ENCODE measurements around the gene COX19. TPM values are rescaled to one million over a fixed set of nuclear protein-coding genes. Genes with fewer than 3 reads are reported as not detected.

The COX19 gene
- total RNA-seq, 1 donor from 2014 or later: 22.0 TPM

DNA sequence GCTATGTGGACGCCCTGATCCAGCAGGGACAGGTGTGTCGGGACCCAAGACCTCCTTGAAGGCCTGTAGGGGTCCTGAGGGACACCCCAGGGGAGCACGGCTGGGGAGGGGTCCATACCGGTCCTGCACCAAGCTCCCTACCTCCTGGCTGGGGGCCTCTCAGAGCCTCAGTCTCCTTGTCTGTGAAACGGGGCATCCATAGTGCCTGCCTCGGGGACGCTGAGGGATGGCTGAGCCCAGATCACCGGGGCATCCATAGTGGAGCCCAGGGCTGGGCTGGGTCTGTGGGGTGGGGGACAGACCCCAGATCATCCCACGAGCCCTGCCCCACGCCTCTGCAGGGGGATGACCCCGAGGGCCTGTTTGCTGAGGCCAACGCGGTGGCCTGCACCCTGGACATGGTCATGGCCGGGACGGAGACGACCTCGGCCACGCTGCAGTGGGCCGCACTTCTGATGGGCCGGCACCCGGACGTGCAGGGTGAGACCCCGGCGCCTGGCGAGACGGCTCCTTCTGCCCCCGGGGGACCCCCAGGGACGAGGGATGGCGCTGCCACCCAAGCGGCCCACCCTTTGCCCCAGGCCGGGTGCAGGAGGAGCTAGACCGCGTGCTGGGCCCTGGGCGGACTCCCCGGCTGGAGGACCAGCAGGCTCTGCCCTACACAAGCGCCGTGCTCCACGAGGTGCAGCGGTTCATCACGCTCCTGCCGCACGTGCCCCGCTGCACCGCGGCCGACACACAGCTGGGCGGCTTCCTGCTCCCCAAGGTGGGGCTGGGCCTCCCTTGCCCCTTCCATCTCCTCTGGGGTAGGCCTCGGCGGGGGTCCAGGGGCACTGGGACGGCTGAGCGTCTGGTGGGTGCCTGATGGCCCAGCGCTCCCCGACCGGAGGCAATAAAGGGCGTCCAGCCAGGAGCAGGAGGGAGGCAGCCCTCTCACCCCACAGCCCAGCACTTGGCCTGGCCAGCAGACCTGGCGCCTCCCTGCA, 11.7 kb upstream of the COX19 start:
- peaks cover 9% of the 10 kb centered on the region for H3K4me1 Mint-ChIP-seq
- no peak overlapping the region for H3K4me3 Mint-ChIP-seq
- TF ChIP-seq, protein P1, sequence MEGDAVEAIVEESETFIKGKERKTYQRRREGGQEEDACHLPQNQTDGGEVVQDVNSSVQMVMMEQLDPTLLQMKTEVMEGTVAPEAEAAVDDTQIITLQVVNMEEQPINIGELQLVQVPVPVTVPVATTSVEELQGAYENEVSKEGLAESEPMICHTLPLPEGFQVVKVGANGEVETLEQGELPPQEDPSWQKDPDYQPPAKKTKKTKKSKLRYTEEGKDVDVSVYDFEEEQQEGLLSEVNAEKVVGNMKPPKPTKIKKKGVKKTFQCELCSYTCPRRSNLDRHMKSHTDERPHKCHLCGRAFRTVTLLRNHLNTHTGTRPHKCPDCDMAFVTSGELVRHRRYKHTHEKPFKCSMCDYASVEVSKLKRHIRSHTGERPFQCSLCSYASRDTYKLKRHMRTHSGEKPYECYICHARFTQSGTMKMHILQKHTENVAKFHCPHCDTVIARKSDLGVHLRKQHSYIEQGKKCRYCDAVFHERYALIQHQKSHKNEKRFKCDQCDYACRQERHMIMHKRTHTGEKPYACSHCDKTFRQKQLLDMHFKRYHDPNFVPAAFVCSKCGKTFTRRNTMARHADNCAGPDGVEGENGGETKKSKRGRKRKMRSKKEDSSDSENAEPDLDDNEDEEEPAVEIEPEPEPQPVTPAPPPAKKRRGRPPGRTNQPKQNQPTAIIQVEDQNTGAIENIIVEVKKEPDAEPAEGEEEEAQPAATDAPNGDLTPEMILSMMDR (IDR thresholded peaks at IDR 0.05; ENCODE audit: unreplicated experiment): no peak
- H3K27ac Mint-ChIP-seq: no peak overlapping the region
- no peaks in the 10 kb centered on the region for H3K9me3 Mint-ChIP-seq
- DNase-seq (ENCODE audit: low spot score in 2 of 2, unreplicated experiment in 2 of 2): no peak
- no peaks in the 10 kb centered on the region for H3K36me3 Mint-ChIP-seq
- H3K27me3 Mint-ChIP-seq (ENCODE audit: low read depth): no peaks in the 10 kb centered on the region

DNA sequence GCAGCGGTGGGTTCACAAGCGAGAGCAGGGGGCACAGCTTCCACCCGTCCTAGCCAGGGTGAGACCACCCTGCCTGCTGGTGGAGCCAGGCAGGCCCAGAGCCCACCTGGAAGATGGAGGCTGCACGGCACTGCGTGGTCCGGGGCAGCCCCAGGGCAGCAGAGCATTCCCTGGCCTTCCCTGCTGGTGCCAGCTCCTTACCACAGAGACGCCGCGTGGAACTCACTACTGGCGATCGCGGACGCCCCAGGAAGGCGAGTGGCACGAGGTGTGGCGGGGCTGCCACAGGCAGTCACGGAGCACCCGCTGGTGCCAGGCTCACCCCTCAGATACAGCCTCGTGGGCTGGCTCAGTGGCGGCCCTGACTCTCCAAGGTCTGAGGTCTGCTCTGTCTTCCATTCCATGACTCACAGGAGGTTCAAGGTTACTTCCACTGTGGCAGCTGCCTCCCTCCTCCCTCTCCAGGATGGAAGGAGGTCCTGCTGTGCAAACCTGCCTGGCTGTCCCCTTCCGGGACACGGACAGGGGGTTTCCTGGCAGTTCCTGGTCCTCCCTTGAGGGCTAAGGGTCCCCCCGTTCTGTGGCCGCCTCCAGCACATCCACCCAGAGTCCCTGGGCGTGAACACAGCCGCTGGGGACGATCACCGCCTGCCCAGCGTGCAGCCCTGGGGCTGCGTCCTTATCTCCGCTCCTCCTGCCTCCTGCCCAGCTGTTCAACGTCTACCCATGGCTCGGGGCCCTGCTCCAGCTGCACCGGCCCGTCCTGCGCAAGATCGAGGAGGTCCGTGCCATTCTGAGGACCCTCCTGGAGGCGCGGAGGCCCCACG, 10.8 kb upstream of the COX19 start:
- DNase-seq (ENCODE audit: low spot score in 2 of 2, unreplicated experiment in 2 of 2): no peak
- Mint-ChIP-seq H3K9me3 (no peaks in the 10 kb centered on the region), H3K27me3 (ENCODE audit: low read depth) (no peaks in the 10 kb centered on the region), H3K4me3 (no peak overlapping the region), H3K4me1 (peaks cover 9% of the 10 kb centered on the region), H3K27ac (no peak overlapping the region), H3K36me3 (no peaks in the 10 kb centered on the region)
- TF ChIP-seq, protein P1 (IDR thresholded peaks at IDR 0.05; ENCODE audit: unreplicated experiment): no peak

DNA sequence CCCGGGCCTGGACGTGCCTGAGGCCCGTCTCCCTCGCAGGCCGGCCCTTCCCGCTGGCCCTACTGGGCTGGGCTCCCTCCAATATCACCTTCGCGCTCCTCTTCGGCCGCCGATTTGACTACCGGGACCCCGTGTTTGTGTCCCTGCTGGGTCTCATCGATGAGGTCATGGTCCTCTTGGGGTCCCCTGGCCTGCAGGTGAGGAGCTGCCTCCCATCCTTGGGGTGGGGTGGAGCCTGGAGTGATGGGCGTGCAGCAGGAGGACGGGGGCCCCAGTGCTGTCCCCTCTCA, 9.7 kb upstream of the COX19 start:
- TF ChIP-seq, protein P1 (IDR thresholded peaks at IDR 0.05; ENCODE audit: unreplicated experiment): no peak
- Mint-ChIP-seq H3K27ac (no peak overlapping the region), H3K36me3 (no peaks in the 10 kb centered on the region), H3K4me1 (peaks cover 9% of the 10 kb centered on the region), H3K4me3 (no peak overlapping the region), H3K27me3 (ENCODE audit: low read depth) (no peaks in the 10 kb centered on the region), H3K9me3 (no peaks in the 10 kb centered on the region)
- DNase-seq (ENCODE audit: low spot score in 2 of 2, unreplicated experiment in 2 of 2): no peak

DNA sequence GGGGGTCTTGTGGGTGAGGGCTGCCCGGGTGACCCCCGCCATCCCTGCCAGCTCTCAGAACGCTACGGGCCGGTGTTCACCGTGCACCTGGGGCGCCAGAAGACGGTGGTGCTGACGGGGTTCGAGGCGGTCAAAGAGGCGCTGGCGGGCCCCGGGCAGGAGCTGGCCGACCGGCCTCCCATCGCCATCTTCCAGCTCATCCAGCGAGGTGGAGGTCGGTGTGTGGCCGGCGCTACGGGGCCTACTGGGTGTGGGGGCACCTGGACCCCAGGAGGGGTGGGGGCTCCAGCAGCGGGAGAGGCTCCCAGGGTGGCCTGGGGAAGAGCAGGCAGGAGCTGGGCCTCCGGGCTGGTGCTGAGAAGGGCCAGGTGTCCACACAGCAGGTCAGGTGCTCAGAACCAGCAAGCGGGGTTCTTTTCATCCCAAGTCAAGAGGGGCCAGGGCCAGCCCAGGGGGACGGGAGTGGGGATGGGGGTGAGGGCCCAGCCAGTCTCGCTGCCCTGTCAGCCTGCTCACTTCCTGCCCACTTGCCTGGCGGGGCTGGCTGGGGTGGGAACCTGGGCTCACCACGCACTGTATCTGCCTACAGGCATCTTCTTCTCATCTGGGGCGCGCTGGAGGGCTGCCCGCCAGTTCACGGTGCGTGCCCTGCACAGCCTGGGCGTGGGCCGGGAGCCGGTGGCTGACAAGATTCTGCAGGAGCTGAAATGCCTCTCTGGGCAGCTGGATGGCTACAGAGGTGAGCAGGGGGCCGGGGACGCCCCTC, 9.2 kb upstream of the COX19 start:
- TF ChIP-seq, protein P1 (IDR thresholded peaks at IDR 0.05; ENCODE audit: unreplicated experiment): no peak
- no peak overlapping the region for H3K4me3 Mint-ChIP-seq
- no peak overlapping the region for H3K27ac Mint-ChIP-seq
- H3K4me1 Mint-ChIP-seq: peaks cover 9% of the 10 kb centered on the region
- DNase-seq (ENCODE audit: low spot score in 2 of 2, unreplicated experiment in 2 of 2): no peak
- no peaks in the 10 kb centered on the region for H3K27me3 Mint-ChIP-seq (ENCODE audit: low read depth)
- no peaks in the 10 kb centered on the region for H3K36me3 Mint-ChIP-seq
- no peaks in the 10 kb centered on the region for H3K9me3 Mint-ChIP-seq

DNA sequence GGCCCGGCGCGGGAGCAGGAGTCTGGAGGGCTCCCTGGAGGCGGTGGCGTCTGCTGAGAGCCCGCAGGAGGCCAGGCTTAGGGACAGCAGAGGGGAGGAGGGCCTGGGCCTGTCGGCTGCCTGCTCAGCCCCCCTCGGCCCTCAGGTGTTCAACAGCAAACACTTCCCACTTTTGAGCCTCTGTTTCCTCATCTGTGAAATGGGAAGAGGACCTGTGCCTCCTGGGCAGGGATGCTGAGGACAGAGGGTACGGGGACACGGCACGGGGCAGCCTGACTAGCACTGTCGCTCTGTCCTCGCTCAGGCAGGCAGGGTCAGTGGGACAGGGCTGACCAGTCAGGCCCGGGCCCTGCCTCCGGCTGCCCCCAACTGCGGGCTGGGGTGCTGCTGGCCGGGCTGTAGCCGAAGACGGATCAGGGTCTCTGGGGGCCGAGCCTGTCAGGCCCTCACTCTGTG, 8.3 kb upstream of the COX19 start:
- Mint-ChIP-seq H3K4me1 (peaks cover 9% of the 10 kb centered on the region), H3K9me3 (no peaks in the 10 kb centered on the region), H3K36me3 (no peaks in the 10 kb centered on the region), H3K27ac (no peak overlapping the region), H3K4me3 (no peak overlapping the region), H3K27me3 (ENCODE audit: low read depth) (no peaks in the 10 kb centered on the region)
- DNase-seq (ENCODE audit: low spot score in 2 of 2, unreplicated experiment in 2 of 2): no peak
- TF ChIP-seq, protein P1 (IDR thresholded peaks at IDR 0.05; ENCODE audit: unreplicated experiment): no peak

All from mesothelial cell of epicardium (in vitro differentiated cells).